Muscle of arm (tissue), 12 donors: Measurements from ENCODE around the gene NDUFV2. TPM values are rescaled to one million over a fixed set of nuclear protein-coding genes. Genes with fewer than 3 reads are reported as not detected.

ENCODE experiments used
- polyA plus RNA-seq, 12 donors: library from polyadenylated mRNA; unstranded; fragments of 120-200 nt; gene quantifications; one replicate each; pipeline ENCODE4 v1.2.1, GENCODE V29; 2013; ENCODE audit not compliant: insufficient read length in 12 of 12

Gene NDUFV2
- polyA plus RNA-seq, 12 donors = 76.1 to 144 (median 123) TPM; not detected in 1

Other genes starting within 250 kb of the NDUFV2 start
- gene ANKRD12, start 34.1 kb downstream of the NDUFV2 start, polyA plus RNA-seq = 10 to 100 TPM in 11 of 12 donors, not detected in 1; 19.8 to 45.8 (median 22.1) TPM
- gene TWSG1, start 232.1 kb downstream of the NDUFV2 start, polyA plus RNA-seq = 100 to 1,000 TPM in 1 of 12 donors, 10 to 100 TPM in 10, not detected in 1; 42.0 to 108 (median 61.9) TPM